ENCODE results near the gene AKT1.
A peak's percentile ranks its signal among the peaks of the same experiment; 100 is the strongest.

Gene AKT1

GRCh38 chr14:104734991-104735779 is 60.4 kb downstream of the AKT1 start:
- H3K4me3 ChIP-seq (ENCODE audit: low read depth, low read length), result no peak overlapping the region
- TF ChIP-seq CTCF (IDR thresholded peaks at IDR 0.05; ENCODE audit: insufficient read depth, low read depth, low read length, missing control alignments), result no peak
- no peak for DNase-seq (ENCODE audit: low read depth)

GRCh38 chr14:104734601-104734990 is 61.0 kb downstream of the AKT1 start:
- no peak overlapping the region for H3K4me3 ChIP-seq (ENCODE audit: low read depth, low read length)
- no peak for DNase-seq (ENCODE audit: low read depth)
- no peak for TF ChIP-seq CTCF (IDR thresholded peaks at IDR 0.05; ENCODE audit: insufficient read depth, low read depth, low read length, missing control alignments)

GRCh38 chr14:104734051-104734587 is 61.4 kb downstream of the AKT1 start:
- no peak for DNase-seq (ENCODE audit: low read depth)
- TF ChIP-seq CTCF (IDR thresholded peaks at IDR 0.05; ENCODE audit: insufficient read depth, low read depth, low read length, missing control alignments), result no peak
- no peak overlapping the region for H3K4me3 ChIP-seq (ENCODE audit: low read depth, low read length)

- no peak for TF ChIP-seq CTCF (IDR thresholded peaks at IDR 0.05; ENCODE audit: insufficient read depth, low read depth, low read length, missing control alignments)
- no peak for DNase-seq (ENCODE audit: low read depth)
- H3K4me3 ChIP-seq (ENCODE audit: low read depth, low read length), result no peak overlapping the region
Measured at GRCh38 chr14:104732931-104733681, 62.4 kb downstream of the AKT1 start.

GRCh38 chr14:104732355-104732804 is 63.2 kb downstream of the AKT1 start:
- DNase-seq (ENCODE audit: low read depth), result no peak
- no peak overlapping the region for H3K4me3 ChIP-seq (ENCODE audit: low read depth, low read length)
- no peak for TF ChIP-seq CTCF (IDR thresholded peaks at IDR 0.05; ENCODE audit: insufficient read depth, low read depth, low read length, missing control alignments)

- H3K4me3 ChIP-seq (ENCODE audit: low read depth, low read length), result no peak overlapping the region
- TF ChIP-seq CTCF (IDR thresholded peaks at IDR 0.05; ENCODE audit: insufficient read depth, low read depth, low read length, missing control alignments), result peak; percentile 31
- DNase-seq (ENCODE audit: low read depth), result no peak
Measured at GRCh38 chr14:104731320-104732294, 63.9 kb downstream of the AKT1 start.
